HG02870 (cell line): Measurements from ENCODE around the gene NUDT2.
"Not testable (repeated sequence)": the region's sequence is repeated elsewhere in the genome, so short reads cannot be mapped to it uniquely, and the experiment has no call there.

Source experiments
- ATAC-seq: cut with Tn5 transposase; IDR thresholded peaks from one replicate; pipeline ENCODE4 v1.9.1; 2021; ENCODE audit warnings: mild to moderate bottlenecking, moderate library complexity; ENCODE audit not compliant: unreplicated experiment

Gene NUDT2

DNA sequence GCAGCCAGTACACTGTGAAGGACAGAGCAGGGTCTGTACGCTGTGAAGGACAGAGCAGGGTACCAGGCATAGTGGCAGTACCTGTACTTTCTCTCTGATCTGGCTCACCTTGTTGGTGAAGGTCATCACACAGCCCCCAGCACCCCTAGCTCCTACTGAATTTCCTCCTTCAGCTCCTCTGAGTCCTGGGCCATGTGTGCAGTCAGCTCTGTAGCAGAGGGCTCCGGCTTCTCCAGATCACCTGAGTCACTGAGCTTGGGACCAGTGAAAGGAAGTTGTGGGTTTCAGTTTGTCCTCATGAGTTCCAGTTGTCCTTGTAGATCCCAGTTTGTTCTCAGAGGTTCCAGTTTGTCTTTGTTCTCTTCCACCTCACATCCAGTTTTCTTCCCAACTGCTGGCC, 5.5 kb downstream of the NUDT2 start:
- ATAC-seq = no peak

DNA sequence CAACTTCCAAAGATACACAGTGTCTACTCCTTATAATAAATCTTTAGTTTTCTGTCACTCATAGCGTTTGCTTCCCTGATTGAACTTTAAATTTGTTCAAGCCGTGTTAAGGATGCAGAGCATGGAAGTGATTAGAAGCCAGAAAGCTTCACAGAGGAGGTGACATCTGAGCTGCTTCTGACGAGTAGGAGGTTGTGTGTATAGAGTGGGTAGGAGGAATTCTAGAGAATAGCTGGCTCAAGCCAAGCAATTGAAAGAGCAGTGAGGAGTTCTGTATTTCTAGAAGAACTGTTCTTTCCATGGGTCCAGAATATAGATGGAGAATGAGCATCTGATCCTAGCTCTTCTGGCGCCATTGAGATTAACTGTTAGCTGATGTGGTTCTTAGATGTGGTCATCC, 6.0 kb downstream of the NUDT2 start:
- no peak for ATAC-seq

DNA sequence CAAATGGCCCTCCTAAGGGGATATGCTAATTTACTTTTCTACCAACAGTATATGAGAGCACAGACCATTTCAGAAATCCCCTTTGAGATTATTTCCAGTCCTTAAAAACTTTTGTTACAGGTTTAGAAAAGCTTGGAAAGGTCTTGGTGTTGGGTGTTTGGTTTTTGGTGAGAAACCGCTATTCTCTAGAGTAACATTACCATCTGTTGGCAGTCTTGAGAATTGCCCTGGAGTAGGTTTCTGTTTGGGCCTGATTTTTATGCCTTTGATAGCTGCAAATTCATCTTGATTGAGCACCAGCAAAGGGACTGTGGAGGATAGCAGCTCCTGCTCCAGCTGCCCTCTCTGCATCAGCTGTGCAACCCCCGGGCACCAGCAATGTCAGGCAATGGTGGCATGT, 8.0 kb downstream of the NUDT2 start:
- ATAC-seq = no peak

DNA sequence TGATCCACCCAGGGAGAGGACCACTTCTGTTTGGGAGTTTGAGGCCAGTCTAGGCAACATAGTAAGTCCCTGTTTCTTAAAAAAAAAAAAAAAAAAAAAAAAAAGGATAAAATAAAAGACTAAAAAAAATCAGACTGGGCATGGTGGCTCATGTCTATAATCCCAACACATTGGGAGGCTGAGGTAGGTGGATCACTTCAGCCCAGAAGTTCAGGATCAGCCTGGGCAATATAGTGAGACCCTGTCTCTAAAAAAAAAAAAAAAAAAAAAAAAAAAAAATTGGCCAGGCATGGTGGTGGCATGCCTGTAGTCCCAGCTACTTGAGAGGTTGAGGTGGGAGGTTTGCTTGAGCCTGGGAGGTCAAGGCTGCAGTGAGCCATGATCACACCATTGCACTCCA, 8.7 kb downstream of the NUDT2 start:
- ATAC-seq = not testable (repeated sequence)

DNA sequence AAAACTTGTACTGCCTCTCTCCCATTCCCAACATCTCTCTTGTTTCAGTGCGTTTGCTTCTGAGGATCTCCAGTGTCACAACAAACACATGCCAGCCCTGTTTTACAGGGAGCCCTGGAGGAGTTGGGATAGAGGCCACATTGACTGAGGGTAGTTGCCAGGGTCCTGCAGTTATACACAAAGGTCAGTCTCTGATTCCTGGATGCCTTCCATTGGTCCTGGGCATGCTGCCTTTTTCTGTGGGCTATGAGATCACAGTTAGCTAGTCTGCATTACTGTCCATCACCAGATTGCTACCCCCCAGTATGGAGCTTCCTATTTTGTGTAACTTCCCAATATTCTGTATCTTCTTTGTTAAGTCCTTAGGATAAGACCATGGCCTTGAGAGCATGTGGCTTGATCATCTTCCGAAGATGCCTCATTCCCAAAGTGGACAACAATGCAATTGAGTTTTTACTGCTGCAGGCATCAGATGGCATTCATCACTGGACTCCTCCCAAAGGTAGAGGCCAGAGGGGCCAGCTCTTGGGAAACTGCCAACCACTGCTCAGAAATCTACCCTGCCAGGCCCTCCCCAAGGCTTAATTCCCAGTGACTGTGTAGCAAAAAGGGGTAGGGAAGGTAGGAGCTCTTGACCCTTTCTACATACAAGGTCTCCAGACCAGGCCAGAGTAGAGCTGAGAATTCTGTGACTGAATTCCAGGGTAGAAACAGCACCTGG, 9.5 kb downstream of the NUDT2 start:
- no peak for ATAC-seq

DNA sequence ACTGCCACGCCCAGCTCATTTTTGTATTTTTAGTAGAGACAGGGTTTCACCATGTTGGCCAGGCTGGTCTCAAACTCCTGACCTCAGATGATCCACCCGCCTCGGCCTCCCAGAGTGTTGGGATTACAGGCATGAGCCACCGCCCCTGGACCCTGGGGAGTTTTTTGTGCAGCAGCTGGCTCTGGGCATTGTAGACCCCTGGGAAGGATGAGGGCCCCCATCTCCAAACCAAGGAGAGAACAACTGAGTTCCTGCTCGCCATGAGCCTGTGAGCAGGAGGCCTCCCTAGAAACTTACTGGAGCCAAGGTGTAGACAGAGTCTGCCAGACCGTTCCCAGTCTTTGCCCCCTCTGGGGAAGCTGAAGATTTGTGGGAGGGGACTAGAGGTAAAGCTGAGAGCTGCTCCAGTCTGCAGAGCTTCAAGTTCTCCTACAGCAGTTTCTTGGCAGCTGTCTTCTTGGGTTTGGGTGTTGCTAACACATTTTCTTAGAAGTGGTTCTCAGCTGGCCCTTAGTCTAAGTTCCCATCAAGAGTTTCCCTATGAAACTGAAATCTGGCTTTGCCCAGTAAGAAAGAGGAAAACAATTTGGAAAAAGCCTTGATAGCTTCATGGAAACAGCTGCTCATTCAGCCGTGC, 12.4 kb downstream of the NUDT2 start:
- no peak for ATAC-seq

DNA sequence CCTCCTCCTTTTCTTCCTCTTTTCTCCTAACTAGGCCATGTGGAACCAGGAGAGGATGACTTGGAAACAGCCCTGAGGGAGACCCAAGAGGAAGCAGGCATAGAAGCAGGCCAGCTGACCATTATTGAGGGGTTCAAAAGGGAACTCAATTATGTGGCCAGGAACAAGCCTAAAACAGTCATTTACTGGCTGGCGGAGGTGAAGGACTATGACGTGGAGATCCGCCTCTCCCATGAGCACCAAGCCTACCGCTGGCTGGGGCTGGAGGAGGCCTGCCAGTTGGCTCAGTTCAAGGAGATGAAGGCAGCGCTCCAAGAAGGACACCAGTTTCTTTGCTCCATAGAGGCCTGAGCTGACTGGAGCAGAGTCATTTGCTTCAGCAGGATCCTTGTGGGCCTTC, 13.7 kb downstream of the NUDT2 start:
- ATAC-seq = no peak

DNA sequence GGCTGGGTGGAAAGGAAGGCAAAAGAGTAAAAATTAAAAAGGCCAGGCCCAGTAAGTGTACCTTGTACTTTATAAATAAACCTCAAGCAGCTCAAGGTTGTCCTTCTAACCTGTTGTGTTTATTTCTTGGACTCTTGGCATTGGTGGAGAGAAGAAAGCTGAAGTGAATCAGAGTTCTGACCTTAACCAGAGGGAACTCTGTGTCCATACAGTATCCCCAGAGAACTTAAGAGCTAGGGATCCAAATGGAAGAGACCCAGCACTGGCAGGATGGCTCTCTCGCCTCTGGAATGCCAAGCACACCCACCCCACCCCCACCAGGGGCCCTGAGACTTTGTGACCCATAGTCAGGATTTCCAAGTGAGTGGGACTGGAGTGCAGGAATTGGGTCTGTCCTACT, 14.2 kb downstream of the NUDT2 start:
- no peak for ATAC-seq

DNA sequence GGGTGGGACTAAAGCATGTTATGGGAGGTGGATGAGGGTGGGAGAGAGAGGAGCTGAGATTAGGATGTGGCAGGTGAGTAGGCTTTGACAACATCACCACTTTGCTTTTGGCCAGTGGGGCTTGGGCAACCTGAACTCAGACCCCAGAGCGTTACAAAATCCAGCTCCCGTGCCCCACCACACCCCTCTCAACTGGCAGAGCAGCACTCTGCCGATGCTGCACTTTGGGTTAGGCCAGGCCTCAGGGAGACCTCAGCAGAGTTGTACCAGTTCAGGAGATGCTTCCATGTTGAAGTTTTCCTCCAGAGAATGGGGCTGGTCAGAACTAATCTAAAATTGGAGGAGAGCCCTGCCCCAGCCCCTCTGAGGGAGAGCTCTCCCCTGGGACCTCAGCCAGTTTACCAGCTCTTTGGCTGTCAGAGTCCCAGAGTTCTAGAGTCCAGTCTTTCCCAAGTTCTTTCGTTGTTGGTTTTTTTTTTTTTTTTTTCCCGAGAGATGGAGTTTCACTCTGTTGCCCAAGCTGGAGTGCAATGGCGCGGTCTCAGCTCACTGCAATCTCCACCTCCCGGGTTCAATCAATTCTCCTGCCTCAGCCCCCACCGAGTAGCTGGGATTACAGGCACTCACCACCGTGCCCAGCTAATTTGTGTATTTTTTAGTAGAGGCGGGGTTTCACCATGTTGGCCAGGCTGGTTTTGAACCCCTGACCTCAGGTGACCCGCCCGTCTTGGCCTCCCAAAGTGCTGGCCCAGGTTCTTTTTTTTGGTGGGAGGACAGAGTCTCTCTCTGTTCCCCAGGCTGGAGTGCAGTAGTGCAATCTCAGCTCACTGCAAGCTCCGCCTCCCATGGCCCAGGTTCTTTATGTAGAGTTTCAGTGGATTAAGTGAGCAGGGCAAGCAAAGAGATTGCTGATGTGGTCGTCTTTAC, 17.8 kb downstream of the NUDT2 start:
- no peak for ATAC-seq

DNA sequence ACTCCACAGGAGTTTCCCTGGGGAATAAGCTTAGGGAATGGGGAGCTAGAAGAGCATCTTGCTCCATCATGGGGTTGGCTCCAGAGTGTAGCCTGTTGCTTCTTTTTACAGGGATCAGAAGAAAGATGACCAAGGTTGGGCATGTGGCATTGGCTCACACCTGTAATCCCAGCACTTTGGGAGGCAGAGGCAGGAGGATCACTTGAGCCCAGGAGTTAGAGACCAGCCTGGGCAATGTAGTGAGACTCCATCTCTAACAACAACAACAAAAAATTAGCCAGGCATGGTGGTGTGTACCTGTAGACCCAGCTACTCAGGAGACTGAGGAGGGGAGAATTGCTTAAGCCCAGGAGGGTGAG, 18.4 kb downstream of the NUDT2 start:
- ATAC-seq = no peak

DNA sequence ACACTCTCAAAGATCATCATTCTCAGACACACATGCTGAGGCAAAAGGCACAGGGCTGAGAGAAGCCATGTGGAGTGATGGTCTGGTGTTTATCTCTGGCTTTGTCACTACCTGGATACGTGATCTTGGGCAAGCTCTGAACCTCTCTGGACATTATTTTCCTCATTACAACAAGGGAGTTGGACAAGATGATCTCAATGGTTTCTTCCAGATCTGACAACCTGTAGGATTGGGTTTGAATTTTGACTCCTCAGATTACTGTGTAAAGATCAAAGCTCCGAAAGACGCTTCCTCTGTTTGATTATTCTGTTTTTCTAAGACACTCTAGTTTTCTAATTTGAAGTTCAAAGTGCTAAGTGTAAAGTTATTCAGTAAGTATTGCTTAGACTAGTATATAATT, 20.0 kb downstream of the NUDT2 start:
- no peak for ATAC-seq

DNA sequence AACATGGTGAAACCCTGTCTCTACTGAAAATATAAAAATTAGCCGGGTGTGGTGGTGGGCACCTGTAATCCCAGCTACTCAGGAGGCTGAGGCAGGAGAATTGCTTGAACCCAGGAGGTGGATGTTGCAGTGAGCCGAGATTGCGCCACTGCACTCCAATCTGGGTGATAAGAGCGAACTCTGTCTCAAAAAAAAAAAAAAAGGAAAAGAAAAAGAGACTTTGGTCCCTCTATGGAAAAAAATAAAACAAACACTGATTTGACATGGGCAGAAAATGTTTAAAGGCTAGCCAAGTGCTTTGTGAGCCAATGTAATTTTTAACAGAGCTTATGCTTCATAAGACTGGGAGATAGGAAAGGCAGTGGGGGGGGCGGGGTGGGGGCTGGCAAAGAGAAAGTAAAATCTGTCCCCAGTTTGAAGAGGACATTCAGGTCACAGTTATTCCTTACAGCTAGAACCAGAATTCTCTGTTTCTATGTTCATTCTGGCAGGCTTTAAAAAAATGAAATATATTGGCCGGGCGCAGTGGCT, 22.8 kb downstream of the NUDT2 start:
- not testable (repeated sequence) for ATAC-seq

DNA sequence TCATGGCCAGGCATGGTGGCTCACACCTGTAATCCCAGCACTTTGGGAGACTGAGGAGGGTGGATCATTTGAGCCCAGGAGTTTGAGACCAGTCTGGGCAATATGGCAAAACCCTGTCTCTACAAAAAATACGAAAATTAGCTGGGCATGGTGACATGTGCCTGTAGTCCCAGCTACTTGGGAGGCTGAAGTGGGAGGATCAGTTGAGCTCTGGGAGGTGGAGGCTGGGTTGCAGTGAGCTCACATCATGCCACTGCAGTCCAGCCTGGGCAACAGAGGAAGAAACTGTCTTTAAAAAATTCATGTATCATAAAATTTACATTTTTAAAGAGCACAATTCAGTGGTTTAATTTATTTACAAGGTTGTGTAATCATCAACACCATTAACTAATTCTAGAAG, 23.6 kb downstream of the NUDT2 start:
- not testable (repeated sequence) for ATAC-seq

DNA sequence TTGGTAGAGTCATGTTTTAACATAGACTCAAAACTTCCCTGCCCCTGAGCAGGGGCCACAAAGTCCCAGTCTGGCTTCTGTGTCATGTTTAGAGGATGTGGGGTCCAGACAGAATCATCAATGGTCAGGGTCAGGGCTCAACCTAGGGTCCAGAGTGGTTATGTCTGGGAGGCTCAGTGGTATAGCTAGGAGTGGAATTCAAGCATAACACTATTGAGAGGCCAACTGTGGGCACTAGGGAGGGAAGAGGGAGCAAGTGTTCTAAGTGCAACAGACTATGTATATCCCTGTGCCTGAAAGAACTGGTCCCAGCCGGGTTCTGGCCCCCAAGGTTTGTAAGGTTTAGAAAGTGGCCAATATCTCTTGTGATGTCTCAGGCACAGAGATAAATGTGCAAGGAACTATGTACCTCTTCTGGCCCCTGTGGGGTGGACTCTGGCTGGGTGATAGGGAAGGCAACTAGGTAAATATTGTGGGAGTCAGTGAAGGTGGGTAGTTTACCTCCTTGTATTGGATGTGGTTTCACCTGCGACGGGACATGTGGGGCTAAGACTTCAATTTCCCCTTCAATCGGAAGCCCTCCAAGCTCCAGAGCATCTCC, 33.3 kb downstream of the NUDT2 start:
- no peak for ATAC-seq

DNA sequence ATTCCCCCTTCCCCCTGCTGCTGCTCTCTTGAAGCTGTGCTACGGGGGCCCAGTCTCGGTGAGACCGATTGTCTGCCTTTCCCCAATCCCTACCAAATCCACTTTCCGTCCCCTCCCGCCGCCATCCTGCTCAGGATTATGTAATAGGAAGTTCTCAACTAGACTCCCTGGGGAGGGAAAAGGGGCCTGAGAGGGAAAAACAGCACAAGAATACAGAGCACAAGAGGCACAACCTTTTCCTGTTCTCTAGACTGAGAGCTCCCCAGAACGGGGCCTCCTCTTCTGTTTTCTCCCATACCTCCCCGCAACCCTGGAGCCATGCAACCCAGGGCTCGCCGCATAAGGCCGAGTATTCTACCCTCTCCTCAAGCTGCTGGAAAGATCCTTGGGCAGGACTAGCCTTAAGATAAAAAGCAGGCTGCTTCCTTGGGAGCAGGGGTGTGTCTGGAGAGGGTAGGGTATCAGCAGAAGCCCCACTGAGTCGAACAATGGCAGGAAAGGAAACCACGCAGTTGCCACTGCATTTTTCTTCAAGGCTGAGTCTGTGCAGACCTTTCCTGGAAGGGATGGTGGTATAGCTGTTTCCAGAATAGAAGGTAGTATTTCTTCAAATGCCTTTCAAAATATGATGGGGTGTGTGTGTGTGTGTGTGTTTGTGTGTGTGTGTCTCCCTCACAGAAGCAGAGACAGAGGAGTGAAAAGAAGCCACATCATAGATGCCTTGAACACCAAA, 34.4 kb downstream of the NUDT2 start:
- no peak for ATAC-seq

DNA sequence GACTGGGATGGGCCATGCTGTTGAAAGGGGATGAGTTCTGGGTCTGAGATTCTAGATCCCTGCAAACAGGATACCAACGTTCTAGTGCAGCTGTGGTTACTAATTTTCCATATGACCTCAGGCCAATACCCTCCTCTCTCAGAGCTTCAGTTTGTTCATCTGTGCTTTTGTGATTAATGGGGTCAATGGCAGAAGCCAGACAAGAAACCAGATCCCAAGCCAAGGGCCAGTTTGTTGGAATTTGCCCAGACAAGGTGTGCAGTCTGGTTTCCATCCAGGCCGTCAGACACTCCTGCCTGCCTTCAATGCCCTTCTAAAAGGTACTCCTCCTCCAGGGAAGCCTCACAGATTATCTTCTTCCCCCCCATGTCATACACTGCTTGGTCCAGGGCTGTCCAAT, 35.9 kb downstream of the NUDT2 start:
- ATAC-seq = no peak

DNA sequence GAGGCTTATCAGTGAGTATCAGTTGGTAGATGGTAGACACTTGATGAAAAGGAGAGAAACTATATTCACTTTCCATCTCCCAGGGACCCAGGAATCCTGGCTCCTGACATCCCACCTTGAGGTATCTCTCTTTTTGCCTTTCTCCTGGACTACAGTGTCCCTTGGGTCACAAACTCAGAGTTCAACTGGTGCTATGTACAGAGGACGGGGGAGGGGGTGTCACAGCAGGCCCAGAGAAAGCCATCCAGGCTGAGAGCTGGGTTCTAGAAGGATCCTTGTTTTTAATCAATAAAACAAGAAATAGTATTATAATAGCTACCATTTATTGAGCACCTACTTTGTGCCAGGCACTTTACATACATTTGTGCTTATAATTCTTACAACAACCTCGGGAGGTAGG, 37.0 kb downstream of the NUDT2 start:
- ATAC-seq = no peak

DNA sequence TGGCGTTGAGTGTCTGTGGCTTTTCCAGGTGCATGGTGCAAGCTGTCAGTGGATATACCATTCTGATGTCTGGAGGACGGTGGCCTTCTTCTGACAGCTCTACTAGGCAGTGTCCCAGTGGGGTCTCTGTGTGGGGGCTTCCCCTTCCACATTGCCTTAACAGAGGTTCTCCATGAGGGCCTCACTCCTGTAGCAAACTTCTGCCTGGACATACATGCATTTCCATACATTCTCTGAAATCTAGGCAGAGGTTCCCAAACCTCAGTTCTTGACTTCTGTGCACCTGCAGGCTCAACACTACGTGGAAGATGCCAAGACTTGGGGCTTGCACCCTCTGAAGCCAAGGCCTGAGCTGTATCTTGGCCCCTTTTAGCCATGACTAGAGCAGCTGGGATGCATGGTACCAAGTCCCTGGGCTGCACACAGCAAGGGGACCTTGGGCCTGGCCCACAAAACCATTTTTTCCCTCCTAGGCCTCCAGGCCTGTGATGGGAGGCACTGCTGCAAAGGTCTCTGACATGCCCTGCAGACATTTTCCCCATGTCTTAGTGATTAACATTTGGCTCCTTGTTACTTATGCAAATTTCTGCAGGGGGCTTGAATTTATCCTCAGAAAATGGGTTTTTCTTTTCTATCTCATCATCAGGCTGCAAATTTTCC, 38.5 kb downstream of the NUDT2 start:
- not testable (repeated sequence) for ATAC-seq

DNA sequence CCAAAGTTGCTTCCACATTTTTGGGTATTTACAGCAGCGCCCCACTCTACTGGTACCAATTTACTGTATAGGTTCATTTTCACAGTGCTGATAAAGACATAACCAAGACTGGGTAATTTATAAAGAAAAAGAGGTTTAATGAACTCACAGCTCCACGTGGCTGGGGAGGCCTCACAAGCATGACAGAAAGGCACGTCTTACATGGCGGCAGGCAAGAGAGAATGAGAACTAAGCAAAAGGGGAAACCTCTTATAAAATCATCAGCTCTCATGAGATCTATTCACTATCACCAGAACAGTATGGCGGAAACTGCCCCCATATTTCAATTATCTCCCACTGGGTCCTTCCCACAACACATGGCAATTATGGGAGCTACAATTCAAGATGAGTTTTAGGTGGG, 39.4 kb downstream of the NUDT2 start:
- not testable (repeated sequence) for ATAC-seq

DNA sequence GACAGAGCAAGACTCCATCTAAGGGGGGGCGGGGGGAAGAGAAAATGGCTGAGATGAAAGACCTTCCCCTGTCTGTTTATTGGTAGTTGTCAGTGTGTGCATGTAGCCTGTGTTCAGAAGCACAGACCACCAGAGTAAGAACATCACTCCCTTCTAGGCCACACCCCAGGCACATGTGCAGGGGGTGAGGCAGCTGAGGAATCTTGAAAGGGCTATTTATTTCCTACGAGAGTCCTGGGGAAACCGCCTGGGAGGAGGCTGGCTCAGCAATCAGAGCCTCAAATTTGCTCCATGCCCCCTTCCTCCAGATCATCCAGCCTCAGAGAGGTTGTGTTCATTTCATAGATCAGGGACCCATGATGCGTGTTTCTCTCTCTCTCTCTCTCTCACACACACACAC, 40.3 kb downstream of the NUDT2 start:
- ATAC-seq = no peak
